Stimulated activated CD8-positive, alpha-beta memory T cell treated with anti-CD3 and anti-CD28 coated beads, Interleukin-12 subunit alpha, Interleukin-12 subunit beta, amount 100 ng/mL, for 1 hour (primary cell): Measurements from ENCODE around the gene WWOX.

ENCODE experiments used
- DNase-seq: peaks from one replicate; pipeline ENCODE4 v3.0.0-alpha.2; 2020; ENCODE audit warnings: low read depth

The WWOX gene

GRCh38 chr16:78399384-78399783, 299.9 kb downstream of the WWOX start:
- DNase-seq: no peak

GRCh38 chr16:78402833-78403232, 303.4 kb downstream of the WWOX start:
- DNase-seq: no peak

GRCh38 chr16:78405040-78405439, 305.6 kb downstream of the WWOX start:
- DNase-seq: no peak

GRCh38 chr16:78405833-78406232, 306.4 kb downstream of the WWOX start:
- no peak for DNase-seq

GRCh38 chr16:78407191-78407590, 307.7 kb downstream of the WWOX start:
- DNase-seq: no peak

GRCh38 chr16:78413651-78414050, 314.2 kb downstream of the WWOX start:
- DNase-seq: no peak

- DNase-seq: no peak
Observed at GRCh38 chr16:78415013-78415412, 315.6 kb downstream of the WWOX start.

- DNase-seq: no peak
Observed at GRCh38 chr16:78415669-78416068, 316.2 kb downstream of the WWOX start.

- no peak for DNase-seq
Observed at GRCh38 chr16:78416400-78416799, 316.9 kb downstream of the WWOX start.

- no peak for DNase-seq
Observed at GRCh38 chr16:78421181-78421708, 321.8 kb downstream of the WWOX start.

- no peak for DNase-seq
Observed at GRCh38 chr16:78425281-78425680, 325.8 kb downstream of the WWOX start.

GRCh38 chr16:78425891-78426510, 326.5 kb downstream of the WWOX start:
- DNase-seq: no peak

- DNase-seq: no peak
Observed at GRCh38 chr16:78428193-78428592, 328.7 kb downstream of the WWOX start.

GRCh38 chr16:78430281-78430680, 330.8 kb downstream of the WWOX start:
- DNase-seq: no peak

GRCh38 chr16:78431004-78431670, 331.7 kb downstream of the WWOX start:
- no peak for DNase-seq

GRCh38 chr16:78431701-78432100, 332.2 kb downstream of the WWOX start:
- DNase-seq: no peak

GRCh38 chr16:78432451-78432850, 333.0 kb downstream of the WWOX start:
- no peak for DNase-seq

GRCh38 chr16:78433116-78433515, 333.7 kb downstream of the WWOX start:
- no peak for DNase-seq

GRCh38 chr16:78434401-78434800, 334.9 kb downstream of the WWOX start:
- DNase-seq: no peak

GRCh38 chr16:78435260-78435659, 335.8 kb downstream of the WWOX start:
- DNase-seq: no peak

- DNase-seq: no peak
Observed at GRCh38 chr16:78436023-78436422, 336.6 kb downstream of the WWOX start.

- no peak for DNase-seq
Observed at GRCh38 chr16:78436846-78437245, 337.4 kb downstream of the WWOX start.

- DNase-seq: peak; percentile 6
Observed at GRCh38 chr16:78437352-78437968, 338.0 kb downstream of the WWOX start.
